NK-92 (cell line): Measurements from ENCODE around the gene PCNT.

Experiments
- DNase-seq: peaks from one replicate; lab custom pipeline; 2025; ENCODE audit not compliant: unreplicated experiment; lab: John Stamatoyannopoulos, UW

Gene PCNT

GRCh38 chr21:46379691-46380090 lies 55.7 kb downstream of the PCNT start:
- no peak for DNase-seq

- DNase-seq: no peak
Observed at GRCh38 chr21:46381541-46381940, 57.6 kb downstream of the PCNT start.

GRCh38 chr21:46384556-46384955 lies 60.6 kb downstream of the PCNT start:
- no peak for DNase-seq

GRCh38 chr21:46385846-46386733 lies 62.1 kb downstream of the PCNT start:
- no peak for DNase-seq

GRCh38 chr21:46386734-46387088 lies 62.8 kb downstream of the PCNT start:
- DNase-seq: no peak

- DNase-seq: no peak
Observed at GRCh38 chr21:46388206-46388880, 64.4 kb downstream of the PCNT start.

GRCh38 chr21:46388896-46389295 lies 64.9 kb downstream of the PCNT start:
- DNase-seq: no peak

GRCh38 chr21:46390603-46391545 lies 66.9 kb downstream of the PCNT start:
- DNase-seq: no peak

GRCh38 chr21:46391773-46392172 lies 67.8 kb downstream of the PCNT start:
- no peak for DNase-seq

- no peak for DNase-seq
Observed at GRCh38 chr21:46392921-46393320, 69.0 kb downstream of the PCNT start.

GRCh38 chr21:46393451-46393940 lies 69.5 kb downstream of the PCNT start:
- no peak for DNase-seq

GRCh38 chr21:46393941-46394594 lies 70.1 kb downstream of the PCNT start:
- DNase-seq: no peak

GRCh38 chr21:46394595-46395104 lies 70.7 kb downstream of the PCNT start:
- DNase-seq: no peak

GRCh38 chr21:46397211-46397905 lies 73.4 kb downstream of the PCNT start:
- DNase-seq: no peak

- DNase-seq: no peak
Observed at GRCh38 chr21:46397993-46398392, 74.0 kb downstream of the PCNT start.

- no peak for DNase-seq
Observed at GRCh38 chr21:46399129-46399528, 75.2 kb downstream of the PCNT start.

- DNase-seq: no peak
Observed at GRCh38 chr21:46399686-46400085, 75.7 kb downstream of the PCNT start.

- no peak for DNase-seq
Observed at GRCh38 chr21:46401186-46401910, 77.4 kb downstream of the PCNT start.

- no peak for DNase-seq
Observed at GRCh38 chr21:46402421-46402820, 78.5 kb downstream of the PCNT start.
